ENCODE data around the gene LSG1.

DNA sequence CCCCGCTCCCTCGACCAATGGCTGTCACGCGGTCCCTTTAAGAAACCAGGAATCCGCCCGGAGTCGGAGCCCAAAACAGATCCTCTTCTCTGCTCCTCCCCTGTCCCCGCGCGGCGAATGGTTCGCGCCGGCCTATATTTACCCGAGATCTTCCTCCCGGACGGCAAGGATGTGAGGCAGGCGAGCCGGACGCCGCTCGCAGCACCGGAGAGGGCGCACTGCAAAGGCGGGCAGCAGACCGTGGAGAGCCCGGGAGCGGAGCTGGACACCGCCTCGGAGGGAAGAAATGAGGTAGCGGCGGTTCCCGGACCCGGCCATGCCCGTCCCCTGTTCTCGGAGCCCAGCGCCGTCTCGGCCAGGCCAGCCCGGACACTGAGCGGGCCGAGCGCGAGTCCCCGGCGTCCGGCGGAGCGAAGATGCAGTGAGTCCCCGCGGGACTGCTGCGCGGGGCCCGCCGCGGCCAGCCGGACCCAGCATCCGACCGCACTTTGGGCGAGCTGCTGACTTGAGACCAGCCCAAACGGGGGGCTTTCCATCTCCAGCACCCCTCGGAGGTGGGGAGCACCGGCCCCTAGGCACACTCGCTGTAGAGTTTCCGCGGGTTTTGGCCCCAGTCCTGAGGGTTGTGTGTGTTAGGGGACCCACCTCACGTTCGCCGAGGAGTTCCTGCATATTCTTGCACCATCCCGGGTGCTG is 13.9 kb upstream of the LSG1 start, which contains the start of gene FAM43A:
- TF ChIP-seq POLR2AphosphoS5 (IDR thresholded peaks at IDR 0.05; ENCODE audit: borderline replicate concordance, low read depth, low read length) (peak; percentile 96), EZH2 (IDR thresholded peaks at IDR 0.05) (no peak)
